T-helper 2 cell (primary cell): Measurements from ENCODE around the gene LPO.

ENCODE experiments used
- DNase-seq, 5 experiments: peaks; one replicate each; pipeline versions ENCODE4 v3.0.0 to v3.0.0-alpha.2; 2012 to 2022
- total RNA-seq, 2 donors: gene quantifications; one replicate each; lab custom pipeline; 2026; lab: John Stamatoyannopoulos, UW

LPO gene
- total RNA-seq: 0.62 to 0.88 reads per million in 2 donors

- DNase-seq: no peak
These were observed at the start of gene LPO for GRCh38 chr17:58238147-58238634. LPO (plus strand) TSS chr17:58238584; CDS start chr17:58242980, 4,396 bp downstream.

- DNase-seq: no peak
These were observed 48.8 kb upstream of the LPO start for GRCh38 chr17:58189436-58190146.

GRCh38 chr17:58191241-58191896, 47.0 kb upstream of the LPO start:
- no peak for DNase-seq

- DNase-seq: no peak
These were observed 45.8 kb upstream of the LPO start, which contains the start of gene EPX for GRCh38 chr17:58192612-58193011. EPX (plus strand) TSS chr17:58192726; CDS start chr17:58192847, 121 bp downstream.

- DNase-seq: no peak
These were observed 44.6 kb upstream of the LPO start for GRCh38 chr17:58193641-58194255.

- no peak for DNase-seq
These were observed 42.8 kb upstream of the LPO start for GRCh38 chr17:58195518-58196123.

- DNase-seq: no peak
These were observed 41.8 kb upstream of the LPO start for GRCh38 chr17:58196610-58197009.

GRCh38 chr17:58200024-58200633, 38.3 kb upstream of the LPO start:
- peak in 4 of 5 experiments; percentile 23 to 53 (median 40) for DNase-seq

GRCh38 chr17:58202859-58203258, 35.5 kb upstream of the LPO start:
- no peak for DNase-seq

GRCh38 chr17:58204796-58205195, 33.6 kb upstream of the LPO start:
- DNase-seq: no peak

GRCh38 chr17:58205936-58206335, 32.4 kb upstream of the LPO start:
- DNase-seq: no peak

- DNase-seq: no peak
These were observed 30.9 kb upstream of the LPO start for GRCh38 chr17:58207451-58207850.

GRCh38 chr17:58208344-58208743, 30.0 kb upstream of the LPO start:
- DNase-seq: no peak

- DNase-seq: no peak
These were observed 27.5 kb upstream of the LPO start for GRCh38 chr17:58210922-58211321.

GRCh38 chr17:58215685-58216084, 22.7 kb upstream of the LPO start:
- DNase-seq: peak in 1 of 5 experiments; percentile 51

GRCh38 chr17:58217766-58218165, 20.6 kb upstream of the LPO start:
- DNase-seq: peak in 1 of 5 experiments; percentile 41

- DNase-seq: peak; percentile 86 to 96 (median 93)
These were observed 19.2 kb upstream of the LPO start, which contains the start of gene MKS1 for GRCh38 chr17:58219007-58219788. MKS1 (minus strand) TSS chr17:58219255; CDS start chr17:58219230, 25 bp downstream.

- DNase-seq: no peak
These were observed 18.6 kb upstream of the LPO start for GRCh38 chr17:58219789-58220183.

GRCh38 chr17:58224315-58224714, 14.1 kb upstream of the LPO start:
- DNase-seq: no peak

GRCh38 chr17:58227733-58228132, 10.7 kb upstream of the LPO start:
- no peak for DNase-seq

- DNase-seq: no peak
These were observed 9.7 kb upstream of the LPO start for GRCh38 chr17:58228679-58229078.

- no peak for DNase-seq
These were observed 9.0 kb upstream of the LPO start for GRCh38 chr17:58229384-58229783.
